Peyer's patch (tissue), 4 donors: Measurements from ENCODE around the gene CBS. TPM values are rescaled to one million over a fixed set of nuclear protein-coding genes. Genes with fewer than 3 reads are reported as not detected.
"Not testable (repeated sequence)": the region's sequence is repeated elsewhere in the genome, so short reads cannot be mapped to it uniquely, and the experiment has no call there.

Source experiments
- DNase-seq, 3 donors: peaks; one replicate each; pipeline ENCODE4 v3.0.0-alpha.2; 2017 to 2019
- H3K27ac ChIP-seq, 4 donors: fragments of 200-600 bp; sonication (generic); one replicate each; pipeline ENCODE4 v1.5.1; 2016 to 2019
- H3K27me3 ChIP-seq, 2 donors: fragments of 200-600 bp; sonication (generic); one replicate each; pipeline ENCODE4 v1.5.1; 2019
- H3K36me3 ChIP-seq, 3 donors: fragments of 200-600 bp; sonication (generic); one replicate each; pipeline ENCODE4 v1.5.1; 2016 to 2019
- H3K4me1 ChIP-seq, 4 donors: fragments of 200-600 bp; sonication (generic); one replicate each; pipeline ENCODE4 v1.5.1; 2016 to 2019
- H3K4me3 ChIP-seq, 4 donors: fragments of 200-600 bp; sonication (generic); 1 replicate in 3 of 4; 2 replicates in 1 of 4; pipeline ENCODE4 v1.5.1; 2016 to 2019; ENCODE audit warnings: mild to moderate bottlenecking in 1 of 4
- H3K9me3 ChIP-seq, 4 donors: fragments of 200-600 bp; sonication (generic); one replicate each; pipeline ENCODE4 v1.5.1; 2016 to 2019; ENCODE audit warnings: mild to moderate bottlenecking in 1 of 4
- CTCF ChIP-seq, 6 experiments: fragments of 450-650 bp in 4 of 6; fragments of 200-600 bp in 2 of 6; sonication (generic) in 1 of 6; IDR thresholded peaks; one replicate each; pipeline ENCODE4 v1.5.1; 2017 to 2019; ENCODE audit warnings: antibody characterized with exemption in 6 of 6, mild to moderate bottlenecking in 3 of 6, moderate library complexity in 1 of 6
- POLR2A ChIP-seq, 2 donors: fragments of 450-650 bp; IDR thresholded peaks; one replicate each; pipeline ENCODE4 v1.5.1; 2017; ENCODE audit warnings: antibody characterized with exemption in 2 of 2, mild to moderate bottlenecking in 2 of 2, moderate library complexity in 2 of 2
- total RNA-seq, 4 donors: library from RNA; depleted of rRNA; stranded (reverse); fragments of >200 nt; gene quantifications; one replicate each; pipeline ENCODE4 v1.1.0, GENCODE V29; 2016

The CBS gene
- total RNA-seq, 4 donors from 2014 or later: 24.8 to 59.4 (median 27.1) TPM

DNA sequence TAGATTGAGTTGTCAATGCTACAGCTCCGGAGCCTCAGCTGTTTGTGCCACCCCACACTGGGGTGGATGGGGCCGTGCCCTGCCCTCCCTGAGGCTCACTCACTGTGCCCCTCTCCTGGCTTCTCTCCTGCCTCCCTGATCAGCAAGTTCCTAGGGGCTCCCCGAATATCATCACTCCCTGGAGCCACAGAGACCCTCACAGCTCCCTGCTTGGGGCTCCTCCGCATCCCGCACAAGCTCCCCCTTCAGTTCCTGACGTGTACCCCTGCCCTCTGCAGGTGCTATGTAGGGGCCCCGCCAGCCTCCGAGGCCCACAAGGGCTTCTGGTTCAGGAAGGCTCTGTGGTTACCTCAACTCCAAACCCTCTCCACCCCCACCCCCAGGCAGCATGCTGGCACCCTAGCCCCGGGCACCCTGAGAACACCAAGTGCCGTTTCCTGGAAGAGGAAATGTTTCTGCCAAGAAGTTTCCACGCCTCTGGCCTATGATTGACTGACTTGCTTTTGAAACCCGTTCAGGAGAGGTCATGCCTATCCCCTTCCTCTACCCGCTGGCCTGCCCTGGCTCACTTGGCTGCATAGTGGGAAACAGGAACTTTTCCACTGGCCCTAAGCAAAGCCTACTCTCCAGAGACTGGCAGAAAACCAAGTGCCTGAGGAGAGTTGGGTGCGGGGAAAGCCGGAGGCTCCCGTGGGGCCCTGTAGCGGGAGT is 30.3 kb downstream of the CBS start:
- not testable (repeated sequence) for DNase-seq, H3K4me3 ChIP-seq, H3K27ac ChIP-seq

DNA sequence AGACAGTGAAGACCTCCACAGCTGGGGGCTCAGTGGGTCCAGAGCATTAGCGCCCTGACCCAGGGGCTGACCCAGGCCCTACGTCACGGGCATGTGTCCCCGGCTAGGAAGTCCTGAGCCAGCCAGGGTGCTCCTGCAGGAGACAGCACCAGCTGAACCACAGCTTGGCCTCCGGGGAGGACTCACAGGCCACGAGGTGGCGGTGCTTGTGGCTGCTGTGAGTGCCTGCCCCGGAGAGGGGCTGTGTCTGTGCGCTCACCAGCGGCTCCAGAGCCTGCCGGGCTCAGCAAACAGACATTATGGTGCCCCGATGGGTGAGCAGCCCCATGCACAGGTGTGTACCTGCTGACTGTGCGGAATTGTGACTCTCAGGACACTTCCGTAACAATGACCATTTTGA is 31.1 kb downstream of the CBS start:
- H3K27ac ChIP-seq, DNase-seq, H3K9me3 ChIP-seq, H3K4me3 ChIP-seq, H3K27me3 ChIP-seq, H3K36me3 ChIP-seq, H3K4me1 ChIP-seq: not testable (repeated sequence)

More for the DNA sequence above, 30.3 kb downstream of the CBS start:
- not testable (repeated sequence) for H3K27me3 ChIP-seq, H3K9me3 ChIP-seq, H3K36me3 ChIP-seq, H3K4me1 ChIP-seq

DNA sequence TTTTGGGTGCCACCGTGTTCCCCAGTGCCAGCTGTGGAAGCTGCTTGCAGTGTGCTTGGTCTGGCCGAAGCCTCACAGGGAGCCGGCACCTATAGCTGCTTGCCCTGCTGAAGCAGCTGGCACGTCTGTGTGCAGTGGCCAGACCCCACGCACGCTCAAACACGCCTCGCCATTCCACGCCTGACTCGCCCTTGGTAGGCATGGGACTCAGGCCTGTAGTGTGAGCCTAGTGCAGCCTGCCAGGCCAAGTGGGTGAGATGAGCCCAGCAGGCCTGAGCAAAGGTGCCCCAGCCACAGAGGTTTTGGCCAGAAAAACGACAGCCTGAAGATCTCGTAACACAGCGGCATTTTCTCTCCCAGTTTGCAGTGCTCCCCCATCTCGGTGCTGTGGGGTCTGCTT is 32.3 kb downstream of the CBS start:
- not testable (repeated sequence) for H3K36me3 ChIP-seq, DNase-seq, H3K4me3 ChIP-seq, H3K27ac ChIP-seq, H3K27me3 ChIP-seq, H3K4me1 ChIP-seq, H3K9me3 ChIP-seq

GRCh38 chr21:43042169-43042568 is 33.5 kb downstream of the CBS start:
- not testable (repeated sequence) for H3K36me3 ChIP-seq, H3K4me1 ChIP-seq

GRCh38 chr21:43038659-43039044 is 37.0 kb downstream of the CBS start:
- not testable (repeated sequence) for H3K4me1 ChIP-seq, H3K27ac ChIP-seq, H3K9me3 ChIP-seq, H3K36me3 ChIP-seq, H3K27me3 ChIP-seq, DNase-seq, H3K4me3 ChIP-seq

More at GRCh38 chr21:43042169-43042568, 33.5 kb downstream of the CBS start:
- DNase-seq, H3K27me3 ChIP-seq, H3K4me3 ChIP-seq, H3K27ac ChIP-seq, H3K9me3 ChIP-seq: not testable (repeated sequence)

DNA sequence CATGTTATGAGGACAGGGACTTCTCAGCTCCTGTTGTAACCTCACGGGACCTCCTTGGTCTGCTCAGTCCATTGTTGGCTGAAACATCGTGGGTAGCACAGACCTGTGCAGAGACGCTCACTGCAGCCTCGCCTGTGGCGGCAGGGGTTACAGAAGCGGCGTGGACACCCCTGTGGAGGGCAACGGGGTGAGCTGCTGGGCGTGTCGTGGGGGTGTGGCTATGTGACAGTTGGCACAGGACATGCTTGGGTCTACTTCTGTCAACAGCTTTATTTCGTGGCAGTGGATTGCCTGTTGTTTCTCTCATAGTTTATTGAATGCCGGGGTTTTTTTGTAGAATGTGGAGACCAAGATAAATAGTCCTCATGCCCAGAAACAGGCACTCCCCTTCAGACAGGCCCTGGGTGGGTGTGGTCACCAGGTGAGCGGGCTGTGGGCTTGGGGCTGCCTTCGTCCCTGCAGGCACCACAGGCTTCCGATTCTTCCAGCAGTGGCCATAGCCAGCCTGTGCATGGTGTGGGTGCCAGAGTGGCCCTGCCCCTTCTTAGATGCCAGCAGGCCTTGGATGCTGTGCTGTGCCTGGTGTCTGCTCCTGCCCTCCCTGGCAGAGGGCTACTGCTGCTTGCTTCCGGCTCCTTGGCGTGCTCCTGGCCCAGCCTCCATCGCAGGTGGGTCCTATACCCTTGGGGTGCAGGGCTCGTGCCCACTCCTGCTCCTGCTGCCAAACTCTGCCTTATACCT is 37.5 kb downstream of the CBS start:
- H3K4me1 ChIP-seq, H3K9me3 ChIP-seq, H3K36me3 ChIP-seq, DNase-seq, H3K4me3 ChIP-seq, H3K27ac ChIP-seq, H3K27me3 ChIP-seq: not testable (repeated sequence)

DNA sequence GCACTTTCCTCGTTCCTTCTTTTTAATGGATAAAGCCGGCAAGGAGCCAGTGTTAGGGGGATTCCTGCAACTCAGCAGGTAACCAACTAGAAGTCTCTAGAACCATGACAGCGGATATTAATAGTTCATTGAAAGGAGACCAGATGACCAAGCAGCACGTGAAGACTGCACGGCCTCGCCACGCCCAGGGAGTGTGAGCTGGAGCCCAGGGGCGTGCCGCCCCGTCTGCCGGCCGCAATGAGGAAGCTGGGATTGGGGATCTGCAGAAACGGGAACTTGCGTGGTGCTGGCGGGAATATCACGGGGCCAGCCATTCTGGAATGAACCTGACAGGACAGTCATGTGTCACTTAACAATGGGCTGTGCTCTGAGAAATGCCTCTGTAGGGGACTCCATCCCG is 38.7 kb downstream of the CBS start:
- H3K4me3 ChIP-seq, DNase-seq, H3K27ac ChIP-seq, H3K27me3 ChIP-seq, H3K36me3 ChIP-seq, H3K4me1 ChIP-seq, H3K9me3 ChIP-seq: not testable (repeated sequence)

GRCh38 chr21:43034826-43035225 is 40.8 kb downstream of the CBS start:
- H3K9me3 ChIP-seq: no peaks in the 10 kb centered on the region
- no peak overlapping the region for H3K27ac ChIP-seq
- peaks cover 0 to 16% (median 0%) of the 10 kb centered on the region in 3 donors for H3K36me3 ChIP-seq
- TF ChIP-seq POLR2A (IDR thresholded peaks at IDR 0.05): no peak
- no peak for TF ChIP-seq CTCF (IDR thresholded peaks at IDR 0.05)
- H3K27me3 ChIP-seq: no peaks in the 10 kb centered on the region
- no peaks in the 10 kb centered on the region for H3K4me1 ChIP-seq
- no peak for DNase-seq
- no peak overlapping the region for H3K4me3 ChIP-seq

DNA sequence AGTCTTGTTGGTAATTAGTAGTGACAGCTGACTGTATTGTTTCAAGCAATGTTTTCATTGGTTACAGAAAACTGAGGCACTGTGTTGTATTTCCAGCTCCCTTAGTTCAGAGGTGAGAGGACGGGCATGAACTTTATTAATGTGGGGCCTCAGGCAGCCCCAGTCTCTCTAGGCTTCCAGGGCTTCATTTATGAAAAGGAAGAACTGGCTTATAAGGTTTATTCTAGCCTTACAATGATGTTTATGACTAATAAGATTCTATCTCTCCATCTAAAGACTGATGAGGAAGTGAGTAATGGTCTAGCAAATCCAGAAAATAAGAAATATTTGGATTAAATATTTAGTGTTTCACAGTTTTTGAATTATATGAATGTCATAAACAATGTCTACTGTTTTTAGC is 41.5 kb downstream of the CBS start:
- no peak overlapping the region for H3K27ac ChIP-seq
- H3K9me3 ChIP-seq: no peaks in the 10 kb centered on the region
- H3K27me3 ChIP-seq: no peaks in the 10 kb centered on the region
- no peaks in the 10 kb centered on the region for H3K4me1 ChIP-seq
- no peak for DNase-seq
- H3K36me3 ChIP-seq: peaks cover 0 to 22% (median 0%) of the 10 kb centered on the region in 3 donors
- TF ChIP-seq CTCF (IDR thresholded peaks at IDR 0.05) (no peak), POLR2A (IDR thresholded peaks at IDR 0.05) (no peak)
- H3K4me3 ChIP-seq: no peak overlapping the region
